ENCODE results near the gene PUS7L.

GRCh38 chr12:43669373-43669772 lies 89.2 kb downstream of the PUS7L start:
- no peak for TF ChIP-seq CTCF (IDR thresholded peaks at IDR 0.05)
- no peak for TF ChIP-seq SIN3A (IDR thresholded peaks at IDR 0.05; ENCODE audit: borderline replicate concordance, insufficient read depth, low read depth, low read length)

All from Panc1 (cell line).